Hippocampal formation (tissue), 2 donors: Measurements from ENCODE around the gene SPSB2.
A peak's percentile ranks its signal among the peaks of the same experiment; 100 is the strongest.
"Not testable (repeated sequence)": the region's sequence is repeated elsewhere in the genome, so short reads cannot be mapped to it uniquely, and the experiment has no call there.

Experiments
- DNase-seq, 2 donors: peaks; one replicate each; lab custom pipeline; 2025; lab: John Stamatoyannopoulos, UW

SPSB2 gene, protein sequence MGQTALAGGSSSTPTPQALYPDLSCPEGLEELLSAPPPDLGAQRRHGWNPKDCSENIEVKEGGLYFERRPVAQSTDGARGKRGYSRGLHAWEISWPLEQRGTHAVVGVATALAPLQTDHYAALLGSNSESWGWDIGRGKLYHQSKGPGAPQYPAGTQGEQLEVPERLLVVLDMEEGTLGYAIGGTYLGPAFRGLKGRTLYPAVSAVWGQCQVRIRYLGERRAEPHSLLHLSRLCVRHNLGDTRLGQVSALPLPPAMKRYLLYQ

DNA sequence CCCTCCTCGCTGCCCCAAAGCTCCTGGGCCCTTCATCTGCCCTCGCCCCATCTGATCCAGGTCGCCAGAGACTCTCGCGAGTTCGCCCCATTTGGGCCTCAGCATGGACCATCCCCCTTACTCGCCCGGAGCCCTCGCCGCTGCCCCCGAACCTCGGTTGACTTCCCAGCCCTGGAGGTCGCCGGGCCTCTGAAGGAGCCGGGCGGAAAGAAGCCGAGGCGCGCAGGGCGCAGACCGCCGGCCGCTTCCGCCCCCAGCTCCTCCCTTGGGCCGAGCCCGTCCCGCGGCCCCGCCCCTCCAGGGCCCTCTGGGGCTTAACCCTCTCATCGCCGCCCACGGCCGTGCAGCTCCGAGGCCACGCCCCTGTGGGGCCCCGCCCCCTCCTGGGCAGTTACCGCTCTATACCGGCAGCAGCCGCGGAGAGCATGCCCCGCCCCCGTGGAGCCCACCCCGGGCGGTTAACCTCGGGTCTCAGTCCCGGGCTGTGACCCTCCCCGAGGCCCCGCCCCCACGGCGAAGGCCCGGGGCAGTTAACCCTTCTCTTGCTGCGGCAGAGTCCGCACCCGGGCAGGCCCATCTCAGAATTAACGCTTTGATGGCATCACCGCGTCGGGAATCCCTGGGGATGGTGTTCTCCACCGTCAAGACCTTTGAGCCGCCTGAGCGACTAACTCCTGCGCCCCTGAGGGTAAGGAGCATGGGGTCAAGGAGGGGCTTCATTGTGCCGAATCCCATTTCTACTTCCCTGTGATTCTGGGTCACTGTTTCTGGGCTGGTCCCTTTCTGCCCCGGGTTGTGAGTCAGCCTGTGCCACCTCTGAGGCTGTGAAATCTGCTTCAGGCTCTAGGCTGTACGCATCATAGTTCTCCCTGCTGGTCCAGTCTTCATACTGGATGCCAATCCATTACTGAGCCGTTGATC is at the start of gene SPSB2:
Gene SPSB2, minus strand, starts transcription at position 210 of the 921 bp plus-strand sequence. CDS start 402 bp downstream, outside the sequence.
- peak; percentile 85 to 92 for DNase-seq

DNA sequence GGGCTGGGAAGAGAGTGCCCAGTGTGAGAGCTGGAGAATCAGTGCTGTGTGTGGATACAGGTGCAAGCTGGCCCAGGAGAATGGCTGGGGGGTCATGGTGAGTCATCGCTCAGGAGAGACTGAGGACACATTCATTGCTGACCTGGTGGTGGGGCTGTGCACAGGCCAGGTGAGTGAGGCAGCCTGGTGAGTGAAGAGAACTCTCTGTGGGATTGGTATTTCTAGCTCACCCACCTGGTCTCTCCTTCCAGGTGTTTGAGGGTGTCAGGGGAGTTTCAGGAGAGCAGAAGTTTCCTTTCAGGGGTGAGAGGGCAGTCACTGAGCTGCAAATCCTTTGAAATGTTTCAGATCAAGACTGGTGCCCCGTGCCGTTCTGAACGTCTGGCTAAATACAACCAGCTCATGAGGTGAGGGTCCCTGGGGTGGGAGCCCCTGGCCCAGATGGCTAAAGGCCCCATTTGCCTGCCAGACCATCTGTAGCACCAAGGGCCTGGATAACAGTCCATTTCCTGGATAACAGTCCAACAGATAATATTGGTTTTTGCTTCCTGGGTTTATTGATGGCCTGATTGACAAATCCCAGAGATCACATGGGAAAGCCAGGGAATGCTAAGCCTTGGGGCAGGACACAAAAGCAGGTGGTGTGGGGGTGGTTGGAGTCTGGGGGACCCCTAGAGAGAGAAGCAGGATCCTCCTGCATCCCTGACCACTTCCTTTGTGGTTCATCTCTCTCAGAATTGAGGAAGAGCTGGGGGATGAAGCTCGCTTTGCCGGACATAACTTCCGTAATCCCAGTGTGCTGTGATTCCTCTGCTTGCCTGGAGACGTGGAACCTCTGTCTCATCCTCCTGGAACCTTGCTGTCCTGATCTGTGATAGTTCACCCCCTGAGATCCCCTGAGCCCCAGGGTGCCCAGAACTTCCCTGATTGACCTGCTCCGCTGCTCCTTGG is 49.2 kb upstream of the SPSB2 start:
- no peak for DNase-seq

DNA sequence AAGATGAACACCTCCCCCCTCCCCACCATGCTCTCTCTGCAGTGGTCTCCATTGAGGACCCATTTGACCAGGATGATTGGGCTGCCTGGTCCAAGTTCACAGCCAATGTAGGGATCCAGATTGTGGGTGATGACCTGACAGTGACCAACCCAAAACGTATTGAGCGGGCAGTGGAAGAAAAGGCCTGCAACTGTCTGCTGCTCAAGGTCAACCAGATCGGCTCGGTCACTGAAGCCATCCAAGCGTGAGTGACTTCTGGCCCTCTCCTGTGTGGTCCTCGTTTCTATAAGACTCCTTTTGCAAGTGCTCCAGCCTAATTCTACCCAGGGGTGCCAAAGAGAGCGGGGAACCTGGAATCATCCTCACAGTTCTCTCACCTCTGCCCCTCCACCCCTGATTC is 48.4 kb upstream of the SPSB2 start:
- no peak for DNase-seq

DNA sequence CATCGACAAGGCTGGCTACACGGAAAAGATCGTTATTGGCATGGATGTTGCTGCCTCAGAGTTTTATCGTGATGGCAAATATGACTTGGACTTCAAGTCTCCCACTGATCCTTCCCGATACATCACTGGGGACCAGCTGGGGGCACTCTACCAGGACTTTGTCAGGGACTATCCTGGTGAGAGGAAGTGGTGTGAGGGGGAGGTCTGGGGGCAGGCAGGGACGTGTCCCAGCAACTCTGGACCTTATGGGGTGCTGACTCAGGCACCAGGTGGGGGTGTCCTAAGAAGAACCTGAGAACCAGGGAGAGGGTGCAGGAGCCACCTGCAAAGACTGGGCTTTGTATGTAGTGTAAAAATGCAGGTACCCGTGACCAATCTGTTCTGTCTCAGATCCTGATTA is 46.5 kb upstream of the SPSB2 start:
- DNase-seq: no peak

DNA sequence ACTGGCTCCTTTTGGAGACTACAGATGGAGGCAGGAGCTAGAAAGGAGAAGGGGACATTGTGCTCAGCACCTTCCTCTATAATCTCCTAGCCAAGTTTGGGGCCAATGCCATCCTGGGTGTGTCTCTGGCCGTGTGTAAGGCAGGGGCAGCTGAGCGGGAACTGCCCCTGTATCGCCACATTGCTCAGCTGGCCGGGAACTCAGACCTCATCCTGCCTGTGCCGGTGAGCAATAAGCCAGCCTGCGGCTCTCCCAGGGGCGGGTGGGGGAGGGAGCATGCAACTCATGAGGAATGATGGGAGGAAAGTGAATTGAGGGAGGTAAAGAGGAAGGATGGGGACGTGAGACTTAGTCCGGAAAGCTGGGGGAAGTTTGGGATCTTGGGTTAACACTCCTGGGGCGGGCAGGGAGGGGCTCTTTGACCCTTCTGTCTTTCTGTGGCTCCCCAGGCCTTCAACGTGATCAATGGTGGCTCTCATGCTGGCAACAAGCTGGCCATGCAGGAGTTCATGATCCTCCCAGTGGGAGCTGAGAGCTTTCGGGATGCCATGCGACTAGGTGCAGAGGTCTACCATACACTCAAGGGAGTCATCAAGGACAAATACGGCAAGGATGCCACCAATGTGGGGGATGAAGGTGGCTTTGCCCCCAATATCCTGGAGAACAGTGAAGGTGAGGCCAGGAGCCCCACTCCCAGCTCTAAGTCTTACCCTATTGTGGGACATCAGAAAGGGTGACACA is 44.6 kb upstream of the SPSB2 start:
- DNase-seq: no peak

DNA sequence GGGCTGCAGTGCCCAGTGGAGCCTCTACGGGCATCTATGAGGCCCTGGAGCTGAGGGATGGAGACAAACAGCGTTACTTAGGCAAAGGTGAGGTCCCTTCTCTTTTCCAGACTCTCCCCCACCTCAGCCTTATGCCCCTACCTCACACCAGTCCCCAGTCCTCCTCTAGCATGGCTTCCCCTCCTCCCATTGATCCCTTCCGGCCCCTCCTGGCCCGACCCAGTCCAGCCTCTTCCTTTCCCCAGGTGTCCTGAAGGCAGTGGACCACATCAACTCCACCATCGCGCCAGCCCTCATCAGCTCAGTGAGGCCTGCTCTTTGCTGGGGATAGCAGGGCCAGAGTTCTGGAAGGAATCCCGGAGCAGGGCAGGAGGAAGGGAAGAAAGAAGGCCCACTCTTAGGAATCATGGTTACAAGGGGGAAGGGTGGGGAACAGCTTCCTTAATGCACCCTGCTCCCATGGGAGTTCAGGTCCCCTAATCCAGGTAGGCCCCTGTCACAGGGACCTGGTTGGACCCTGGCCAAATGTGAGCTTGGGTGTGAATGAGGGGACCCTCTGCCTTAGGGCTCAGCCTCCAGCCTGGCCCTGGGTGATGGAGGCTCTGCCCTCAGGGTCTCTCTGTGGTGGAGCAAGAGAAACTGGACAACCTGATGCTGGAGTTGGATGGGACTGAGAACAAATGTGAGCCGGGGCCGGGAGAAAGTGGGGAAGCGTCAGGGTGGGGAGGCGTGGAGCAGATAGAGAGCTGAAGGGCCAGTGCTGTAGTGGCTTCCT is 43.5 kb upstream of the SPSB2 start:
- no peak for DNase-seq

DNA sequence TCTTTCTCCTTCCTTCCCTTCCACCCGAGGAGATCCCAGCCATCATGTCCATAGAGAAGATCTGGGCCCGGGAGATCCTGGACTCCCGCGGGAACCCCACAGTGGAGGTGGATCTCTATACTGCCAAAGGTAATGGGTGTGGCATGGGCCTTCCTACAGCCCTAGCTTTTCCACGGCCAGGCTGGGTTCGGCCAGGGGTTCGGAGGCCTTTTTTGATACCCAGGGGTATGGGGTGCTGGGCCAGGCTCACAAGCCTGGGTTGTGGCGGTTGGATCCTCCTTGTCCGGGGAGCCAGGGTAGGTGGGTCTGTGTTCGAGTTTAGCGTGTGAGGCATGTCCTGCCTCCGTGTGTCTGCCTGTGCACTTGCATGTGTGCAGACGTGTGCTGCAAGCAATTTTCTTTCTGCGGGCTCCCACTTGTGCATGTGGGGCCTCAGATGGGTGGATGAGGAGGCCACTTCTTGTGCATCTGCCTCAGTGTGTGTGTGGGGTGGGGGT is 42.7 kb upstream of the SPSB2 start:
- no peak for DNase-seq

DNA sequence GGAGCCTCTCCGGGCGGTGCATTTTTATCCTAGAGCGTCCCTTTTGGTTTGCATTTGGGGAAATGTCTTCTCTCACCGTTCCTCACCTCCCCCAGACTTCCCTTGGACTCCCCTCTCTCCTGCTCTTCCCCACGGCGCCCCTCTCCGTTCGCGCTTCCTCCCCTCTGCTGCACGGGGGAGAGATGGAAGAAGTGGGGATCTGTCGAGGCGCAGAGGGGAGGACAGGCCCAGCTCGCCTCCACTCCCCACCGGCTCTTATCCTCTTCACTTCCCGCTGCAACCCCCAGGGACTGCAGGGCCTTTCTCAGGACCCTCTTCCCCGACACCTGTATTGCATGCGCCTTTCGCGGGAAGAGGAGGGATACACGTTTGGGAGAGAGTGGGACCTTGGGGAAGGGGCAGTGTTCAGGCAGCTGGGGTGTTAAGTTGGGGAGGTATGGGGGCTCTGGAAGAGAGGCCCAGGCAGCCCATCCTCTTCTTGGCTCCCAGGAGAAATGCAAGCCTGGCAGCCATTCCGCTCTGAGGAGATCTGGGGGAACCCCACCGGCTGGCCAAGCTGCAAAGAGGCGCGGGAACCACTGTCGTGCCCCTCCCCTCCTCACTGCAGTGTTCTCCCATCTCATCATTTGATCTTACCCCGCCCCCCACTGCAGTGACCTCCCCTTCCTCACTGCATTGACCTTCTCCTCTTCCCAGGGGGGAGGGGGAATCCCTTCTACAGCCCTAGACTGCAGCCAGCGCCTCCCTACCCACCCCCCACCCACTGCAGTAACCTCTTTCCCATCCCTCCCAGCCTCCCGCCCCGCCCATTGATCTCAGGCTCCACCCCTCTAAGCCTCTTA is 42.1 kb upstream of the SPSB2 start:
- no peak for DNase-seq

DNA sequence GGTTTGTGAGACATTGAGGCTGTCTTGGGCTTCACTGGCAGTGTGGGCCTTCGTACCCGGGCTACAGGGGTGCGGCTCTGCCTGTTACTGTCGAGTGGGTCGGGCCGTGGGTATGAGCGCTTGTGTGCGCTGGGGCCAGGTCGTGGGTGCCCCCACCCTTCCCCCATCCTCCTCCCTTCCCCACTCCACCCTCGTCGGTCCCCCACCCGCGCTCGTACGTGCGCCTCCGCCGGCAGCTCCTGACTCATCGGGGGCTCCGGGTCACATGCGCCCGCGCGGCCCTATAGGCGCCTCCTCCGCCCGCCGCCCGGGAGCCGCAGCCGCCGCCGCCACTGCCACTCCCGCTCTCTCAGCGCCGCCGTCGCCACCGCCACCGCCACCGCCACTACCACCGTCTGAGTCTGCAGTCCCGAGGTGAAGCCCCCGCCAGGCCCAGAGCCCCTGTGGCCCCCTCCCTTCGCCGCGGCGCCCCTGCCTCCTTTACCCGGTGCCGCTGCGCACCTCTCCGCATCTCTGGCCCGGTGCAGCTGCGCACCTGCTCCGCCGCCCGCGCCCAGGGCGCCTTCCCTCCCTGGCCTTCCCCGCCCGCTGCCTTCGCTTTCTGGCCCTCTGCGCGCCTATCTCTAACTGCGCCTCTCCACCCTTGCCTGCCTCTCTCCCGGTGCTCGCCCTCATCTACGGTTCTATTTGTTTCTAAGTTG is 41.3 kb upstream of the SPSB2 start, which contains the start of gene ENO2:
Gene ENO2, plus strand, starts transcription at position 335 of the 701 bp plus-strand sequence. CDS start 1,253 bp downstream, outside the sequence.
- DNase-seq: peak; percentile 55 to 71

DNA sequence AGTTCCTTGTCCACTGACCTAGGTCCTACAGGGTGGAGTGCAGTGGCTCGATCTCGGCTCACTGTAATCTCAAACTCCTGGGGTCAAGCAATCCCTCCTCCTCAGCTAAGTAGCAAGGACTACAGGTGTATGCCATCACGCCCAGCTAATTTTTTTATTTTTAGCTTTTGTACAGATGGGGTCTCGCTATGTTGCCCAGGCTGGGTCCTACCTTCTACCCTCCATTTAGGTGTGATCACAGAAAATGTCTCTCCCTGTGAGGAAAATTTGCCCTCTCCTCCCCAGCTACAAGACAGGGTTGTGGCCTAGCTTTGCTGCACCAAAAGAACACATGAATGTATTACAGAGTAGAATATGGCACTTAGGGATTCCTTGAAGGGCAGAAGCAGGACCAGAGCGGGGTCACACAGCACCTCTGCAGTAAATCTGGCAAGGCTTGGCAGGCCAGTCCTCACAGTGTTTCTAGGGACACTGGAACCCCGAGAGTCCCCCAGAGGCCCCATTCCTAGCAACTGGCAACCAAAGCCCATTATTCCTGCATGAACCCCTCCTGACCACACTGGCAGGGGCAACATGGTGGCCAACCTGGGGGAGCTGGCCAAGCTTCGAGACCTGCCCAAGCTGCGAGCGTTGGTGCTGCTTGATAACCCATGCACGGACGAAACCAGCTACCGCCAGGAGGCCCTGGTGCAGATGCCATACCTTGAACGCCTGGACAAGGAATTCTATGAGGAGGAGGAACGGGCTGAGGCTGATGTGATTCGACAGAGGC is 39.2 kb upstream of the SPSB2 start:
- no peak for DNase-seq

DNA sequence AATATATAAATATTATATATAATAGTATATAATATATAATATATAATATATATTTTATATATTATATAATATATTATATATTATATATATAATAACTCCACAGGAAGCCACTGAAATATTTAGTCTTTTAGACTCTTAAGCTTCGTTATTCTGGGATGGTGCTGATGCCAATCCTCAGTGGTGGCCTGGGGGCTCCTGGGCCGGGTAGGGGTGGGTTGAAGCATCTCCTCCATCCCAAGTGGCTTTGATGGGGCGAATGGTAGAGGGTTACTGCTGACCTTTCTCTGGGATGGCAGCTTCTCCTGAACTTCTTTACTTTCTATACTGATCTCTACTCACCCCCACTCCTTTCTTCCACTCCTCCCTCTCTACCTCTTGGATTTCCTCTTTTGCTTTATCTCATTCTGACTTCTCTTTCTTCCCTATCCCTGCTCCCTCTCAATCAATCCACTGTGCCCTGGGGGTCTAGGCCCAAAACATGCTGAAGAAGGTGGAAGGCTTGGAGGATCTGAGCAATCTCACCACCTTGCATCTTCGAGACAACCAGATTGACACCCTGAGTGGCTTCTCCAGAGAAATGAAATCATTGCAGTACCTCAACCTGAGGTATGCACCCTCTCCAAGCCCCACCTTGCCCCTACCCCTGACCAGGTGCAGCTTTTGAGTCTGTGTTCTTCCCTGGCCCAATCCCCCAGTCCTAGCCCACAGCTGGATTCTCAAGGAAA is 36.5 kb upstream of the SPSB2 start:
- no peak for DNase-seq

DNA sequence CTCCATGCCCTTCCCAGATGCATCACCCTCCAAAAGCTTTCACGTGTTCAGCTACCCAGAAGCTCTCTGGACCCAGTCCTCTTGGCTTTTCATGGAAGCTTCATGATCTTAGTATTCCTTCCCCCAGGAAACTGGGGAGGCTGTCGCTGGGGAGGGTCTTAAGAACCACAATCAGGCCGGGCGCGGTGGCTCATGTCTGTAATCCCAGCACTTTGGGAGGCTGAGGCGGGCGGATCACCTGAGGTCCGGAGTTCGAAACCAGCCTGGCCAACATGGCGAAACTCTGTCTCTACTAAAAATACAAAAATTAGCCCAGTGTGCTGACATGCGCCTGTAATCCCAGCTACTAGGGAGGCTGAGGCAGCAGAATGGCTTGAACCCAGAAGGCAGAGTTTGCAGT is 35.0 kb upstream of the SPSB2 start:
- DNase-seq: not testable (repeated sequence)

DNA sequence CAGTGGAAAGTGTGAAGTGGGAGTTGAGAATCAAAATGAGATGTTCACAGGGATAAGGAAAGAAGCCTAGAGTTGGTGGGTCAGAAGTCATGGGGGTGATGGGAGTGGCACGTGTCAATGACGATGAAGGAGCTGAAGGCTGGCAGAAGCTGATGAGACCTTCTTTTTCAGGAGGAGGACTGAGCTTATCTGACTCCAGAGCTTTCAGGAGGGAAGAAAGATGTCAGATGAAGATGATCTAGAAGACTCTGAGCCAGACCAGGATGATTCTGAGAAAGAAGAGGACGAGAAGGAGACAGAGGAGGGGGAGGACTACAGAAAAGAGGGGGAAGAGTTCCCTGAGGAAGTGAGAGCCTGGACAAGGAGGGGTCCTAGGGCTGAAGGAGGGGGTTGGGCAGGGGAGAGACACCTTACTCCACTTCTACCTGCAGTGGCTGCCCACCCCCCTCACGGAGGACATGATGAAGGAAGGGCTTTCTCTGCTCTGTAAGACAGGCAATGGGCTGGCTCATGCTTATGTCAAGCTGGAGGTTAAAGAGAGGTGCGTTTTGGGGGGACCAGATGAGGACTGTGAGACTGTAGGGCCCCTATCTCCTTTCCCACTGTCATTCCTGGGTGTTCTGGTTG is 32.4 kb upstream of the SPSB2 start:
- DNase-seq: no peak

DNA sequence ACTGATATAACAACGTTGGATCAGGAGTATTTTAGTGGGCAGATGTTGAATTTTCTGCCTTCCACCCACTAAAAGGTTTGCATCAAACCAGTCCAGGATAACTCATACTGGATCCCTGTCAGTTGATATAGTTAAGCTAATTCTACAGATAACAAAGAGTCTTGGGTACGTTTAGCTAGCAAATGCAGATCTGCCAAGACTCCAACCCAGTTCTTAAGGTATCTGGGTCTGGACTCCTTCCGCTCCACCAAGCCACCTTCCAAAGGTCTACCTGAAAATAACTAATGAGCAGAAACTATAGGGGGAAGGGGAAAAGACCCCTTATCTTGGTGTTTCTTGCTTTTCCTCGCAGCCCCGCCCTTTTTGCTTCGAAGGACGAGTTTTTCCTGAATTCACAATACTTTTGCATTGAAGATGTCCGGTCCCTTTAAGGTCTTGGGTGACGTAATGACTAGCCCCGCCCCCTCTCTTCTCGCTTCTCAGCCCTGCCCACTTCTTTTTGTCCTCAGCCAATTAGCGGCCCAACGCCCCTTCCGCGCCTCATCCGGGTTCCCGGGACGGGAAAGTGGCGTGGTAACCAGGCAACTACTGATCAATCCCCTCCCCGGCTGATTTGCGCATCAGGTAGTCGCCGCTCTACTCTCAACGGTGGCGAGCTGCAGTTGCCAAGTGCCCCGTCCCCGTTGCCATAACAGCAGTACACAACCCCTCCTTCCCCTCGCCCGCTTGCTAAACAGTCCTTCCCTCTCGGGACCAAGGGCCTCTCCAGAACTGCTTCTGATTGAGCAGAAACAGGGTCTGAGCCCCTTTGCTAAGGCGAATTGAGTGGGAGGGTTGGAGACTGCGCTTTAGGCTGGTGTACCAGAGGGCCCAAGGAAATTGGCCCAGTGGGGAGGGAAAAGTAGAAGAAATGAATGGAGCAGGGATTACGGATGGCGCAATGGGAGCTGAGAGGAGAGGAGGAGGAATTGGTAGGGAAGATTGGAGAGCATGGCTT is 31.5 kb upstream of the SPSB2 start, which contains the start of gene LRRC23:
Gene LRRC23, plus strand, starts transcription at position 543 of the 997 bp plus-strand sequence. CDS start 812 bp downstream, outside the sequence.
- peak; percentile 94 to 96 for DNase-seq

DNA sequence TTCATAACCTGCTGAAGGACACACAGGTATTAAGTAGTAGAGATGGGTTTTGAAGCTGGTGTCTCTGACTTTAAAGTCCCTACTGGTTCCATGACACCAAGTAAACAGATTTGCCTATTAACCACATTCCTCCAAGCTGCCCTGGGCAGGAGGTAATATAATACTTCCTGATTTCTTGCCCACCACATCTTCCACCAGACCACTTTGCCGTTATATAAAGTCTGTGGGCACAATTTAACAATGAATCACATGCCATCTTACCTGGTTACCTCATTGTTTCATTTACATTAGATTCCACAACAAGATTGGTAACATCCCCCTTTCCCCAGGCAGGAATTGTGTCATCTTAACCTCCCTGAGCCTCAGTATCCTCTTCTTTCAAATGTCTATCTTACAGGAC is 30.6 kb upstream of the SPSB2 start:
- no peak for DNase-seq
